ENCODE data around the gene PRL.

Gene PRL

DNA sequence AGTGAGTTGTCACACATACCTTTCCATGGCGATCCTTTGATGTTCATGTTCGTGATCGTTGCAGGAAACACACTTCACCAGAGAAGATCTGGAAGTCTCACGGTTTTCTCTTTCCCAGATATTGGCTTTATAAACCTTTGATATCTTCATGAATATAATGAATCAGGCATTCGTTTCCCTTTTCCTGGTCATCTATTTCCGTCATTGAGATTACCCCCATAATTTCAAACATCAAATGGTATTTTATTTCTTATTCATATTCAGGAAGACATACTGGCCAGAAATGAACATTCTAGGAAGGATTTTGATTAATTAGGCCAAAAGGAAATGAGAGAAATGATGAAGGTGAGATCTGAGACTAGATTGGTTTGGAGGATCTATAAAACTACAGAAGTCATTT lies at the start of gene PRL:
TSS of gene PRL (minus strand) at position 101 of the 400 bp plus-strand sequence. CDS start at position 47, 54 bp downstream.
- no peaks in the 10 kb centered on the region for H3K36me3 ChIP-seq (ENCODE audit: control insufficient read depth in 2 of 2, insufficient read depth in 2 of 2, low read length in 2 of 2)
- H3K27me3 ChIP-seq (ENCODE audit: control insufficient read depth in 1 of 2, insufficient read depth in 2 of 2, low read length in 2 of 2): no peaks in the 10 kb centered on the region
- H3K4me3 ChIP-seq (ENCODE audit: low read length in 2 of 2): no peak within 1 kb of the TSS
- H3K9me3 ChIP-seq (ENCODE audit: control insufficient read depth in 2 of 2, low read length in 2 of 2): no peaks in the 10 kb centered on the region
- H3K9ac ChIP-seq (ENCODE audit: low read length in 2 of 2): no peak within 1 kb of the TSS
- H3K27ac ChIP-seq (ENCODE audit: low read length): no peak within 1 kb of the TSS
- H3K4me1 ChIP-seq (ENCODE audit: control insufficient read depth, insufficient read depth, low read length): no peaks in the 10 kb centered on the region

DNA sequence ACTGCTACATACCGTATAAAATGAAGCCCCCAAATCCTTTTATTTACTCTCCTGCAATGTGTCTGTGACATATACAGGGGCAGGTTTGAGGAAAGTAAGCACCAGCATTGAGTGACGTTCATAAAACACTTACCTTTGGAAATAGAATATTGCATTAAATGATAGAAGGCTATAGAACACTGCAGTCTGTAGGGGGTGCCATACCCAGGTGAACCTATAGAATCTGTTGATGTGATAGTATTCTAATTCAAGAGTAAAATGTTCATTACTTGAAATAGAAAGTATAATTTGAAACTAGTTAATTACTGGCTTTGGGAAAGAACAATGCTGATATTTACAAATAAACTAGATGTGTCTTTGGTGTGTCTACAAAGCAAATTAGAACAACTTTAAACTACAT lies 47.0 kb upstream of the PRL start:
- H3K27me3 ChIP-seq (ENCODE audit: control insufficient read depth in 1 of 2, insufficient read depth in 2 of 2, low read length in 2 of 2): no peaks in the 10 kb centered on the region
- H3K4me1 ChIP-seq (ENCODE audit: control insufficient read depth, insufficient read depth, low read length): no peaks in the 10 kb centered on the region
- no peaks in the 10 kb centered on the region for H3K9me3 ChIP-seq (ENCODE audit: control insufficient read depth in 2 of 2, low read length in 2 of 2)
- no peaks in the 10 kb centered on the region for H3K36me3 ChIP-seq (ENCODE audit: control insufficient read depth in 2 of 2, insufficient read depth in 2 of 2, low read length in 2 of 2)
- H3K27ac ChIP-seq (ENCODE audit: low read length): no peak overlapping the region
- H3K9ac ChIP-seq (ENCODE audit: low read length in 2 of 2): no peak overlapping the region
- H3K4me3 ChIP-seq (ENCODE audit: low read length in 2 of 2): no peak overlapping the region

DNA sequence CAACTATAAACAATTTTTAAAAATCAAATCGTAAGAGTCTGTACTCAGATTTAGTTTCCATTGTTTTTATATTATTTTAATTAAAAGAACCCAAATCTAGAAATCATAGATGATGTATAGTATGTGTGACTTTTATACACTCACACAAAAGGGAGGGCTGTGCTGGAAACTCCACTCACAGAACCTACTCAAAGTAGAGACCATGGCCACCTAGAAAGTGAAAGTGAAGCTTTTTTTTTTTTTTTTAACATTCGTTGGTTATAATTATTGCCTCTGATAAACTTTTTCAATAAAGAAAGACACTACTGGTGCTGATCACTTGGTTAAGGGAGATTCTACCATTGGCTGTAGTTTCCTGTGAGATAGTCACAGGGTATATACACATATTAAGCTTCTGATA lies 37.9 kb upstream of the PRL start:
- Histone ChIP-seq H3K4me1 (ENCODE audit: control insufficient read depth, insufficient read depth, low read length) (no peaks in the 10 kb centered on the region), H3K9ac (ENCODE audit: low read length in 2 of 2) (no peak overlapping the region), H3K36me3 (ENCODE audit: control insufficient read depth in 2 of 2, insufficient read depth in 2 of 2, low read length in 2 of 2) (no peaks in the 10 kb centered on the region), H3K27me3 (ENCODE audit: control insufficient read depth in 1 of 2, insufficient read depth in 2 of 2, low read length in 2 of 2) (no peaks in the 10 kb centered on the region), H3K4me3 (ENCODE audit: low read length in 2 of 2) (no peak overlapping the region), H3K27ac (ENCODE audit: low read length) (no peak overlapping the region), H3K9me3 (ENCODE audit: control insufficient read depth in 2 of 2, low read length in 2 of 2) (no peaks in the 10 kb centered on the region)

DNA sequence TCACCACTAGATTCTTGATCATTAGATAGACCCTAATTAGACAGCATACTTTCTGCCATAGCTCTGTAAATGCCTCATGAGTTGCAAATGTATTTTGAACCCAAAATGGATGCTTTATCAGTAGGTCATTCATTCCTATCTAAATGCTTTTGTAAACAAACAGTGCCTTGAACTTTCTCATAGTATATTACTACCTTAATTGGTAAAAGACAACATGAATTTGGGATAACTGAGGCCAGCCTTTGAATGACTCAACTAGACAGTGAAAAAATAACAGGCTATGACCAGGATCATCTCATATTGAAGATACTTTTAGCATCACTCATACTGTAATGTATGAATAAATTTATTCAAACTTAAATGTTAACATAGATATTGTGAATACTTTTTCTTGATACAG lies 37.0 kb upstream of the PRL start:
- H3K36me3 ChIP-seq (ENCODE audit: control insufficient read depth in 2 of 2, insufficient read depth in 2 of 2, low read length in 2 of 2): no peaks in the 10 kb centered on the region
- no peak overlapping the region for H3K9ac ChIP-seq (ENCODE audit: low read length in 2 of 2)
- H3K4me3 ChIP-seq (ENCODE audit: low read length in 2 of 2): no peak overlapping the region
- H3K4me1 ChIP-seq (ENCODE audit: control insufficient read depth, insufficient read depth, low read length): no peaks in the 10 kb centered on the region
- no peaks in the 10 kb centered on the region for H3K9me3 ChIP-seq (ENCODE audit: control insufficient read depth in 2 of 2, low read length in 2 of 2)
- no peaks in the 10 kb centered on the region for H3K27me3 ChIP-seq (ENCODE audit: control insufficient read depth in 1 of 2, insufficient read depth in 2 of 2, low read length in 2 of 2)
- no peak overlapping the region for H3K27ac ChIP-seq (ENCODE audit: low read length)

DNA sequence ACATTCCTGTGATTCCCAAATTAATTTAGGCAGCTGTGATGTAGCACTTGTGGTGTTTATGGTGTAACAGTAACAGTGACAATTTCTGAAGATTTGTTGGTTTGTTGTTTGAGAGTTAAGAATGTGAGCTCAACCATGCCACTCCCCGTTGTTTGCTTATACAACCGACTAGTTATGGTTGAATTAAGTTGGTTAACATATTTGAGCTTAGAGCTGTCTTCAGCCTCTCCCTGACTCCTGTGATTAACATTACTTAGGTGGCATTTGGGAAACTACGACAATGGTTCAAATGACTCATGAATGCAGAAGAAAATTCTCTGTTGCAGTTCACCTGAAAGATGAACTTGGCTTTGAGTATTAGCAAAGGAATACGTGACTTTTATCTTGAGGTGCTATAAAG lies 35.9 kb upstream of the PRL start:
- Histone ChIP-seq H3K4me3 (ENCODE audit: low read length in 2 of 2) (no peak overlapping the region), H3K36me3 (ENCODE audit: control insufficient read depth in 2 of 2, insufficient read depth in 2 of 2, low read length in 2 of 2) (no peaks in the 10 kb centered on the region), H3K27me3 (ENCODE audit: control insufficient read depth in 1 of 2, insufficient read depth in 2 of 2, low read length in 2 of 2) (no peaks in the 10 kb centered on the region), H3K4me1 (ENCODE audit: control insufficient read depth, insufficient read depth, low read length) (no peaks in the 10 kb centered on the region), H3K9ac (ENCODE audit: low read length in 2 of 2) (no peak overlapping the region), H3K27ac (ENCODE audit: low read length) (no peak overlapping the region), H3K9me3 (ENCODE audit: control insufficient read depth in 2 of 2, low read length in 2 of 2) (no peaks in the 10 kb centered on the region)

DNA sequence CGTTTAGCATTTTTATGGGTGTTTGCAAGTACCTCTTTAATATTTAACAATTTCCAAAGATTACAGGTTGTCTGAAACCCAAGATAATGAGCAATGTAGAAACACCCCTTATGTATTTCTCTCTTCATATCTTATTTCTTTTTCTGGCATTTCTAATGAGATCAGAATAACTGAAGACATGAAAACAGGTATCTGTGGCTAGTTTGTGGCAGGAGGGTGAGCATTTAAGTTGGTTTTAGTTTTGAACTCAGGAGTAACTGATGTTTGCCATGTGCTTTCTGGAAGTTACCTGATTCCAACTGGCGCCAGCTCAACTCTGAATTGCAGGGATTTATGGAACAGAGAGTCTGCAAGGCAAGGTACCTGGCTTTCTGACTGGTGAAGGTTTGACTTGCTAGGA lies 35.4 kb upstream of the PRL start:
- H3K27ac ChIP-seq (ENCODE audit: low read length): no peak overlapping the region
- no peaks in the 10 kb centered on the region for H3K4me1 ChIP-seq (ENCODE audit: control insufficient read depth, insufficient read depth, low read length)
- H3K9me3 ChIP-seq (ENCODE audit: control insufficient read depth in 2 of 2, low read length in 2 of 2): no peaks in the 10 kb centered on the region
- no peaks in the 10 kb centered on the region for H3K36me3 ChIP-seq (ENCODE audit: control insufficient read depth in 2 of 2, insufficient read depth in 2 of 2, low read length in 2 of 2)
- H3K27me3 ChIP-seq (ENCODE audit: control insufficient read depth in 1 of 2, insufficient read depth in 2 of 2, low read length in 2 of 2): no peaks in the 10 kb centered on the region
- H3K9ac ChIP-seq (ENCODE audit: low read length in 2 of 2): no peak overlapping the region
- H3K4me3 ChIP-seq (ENCODE audit: low read length in 2 of 2): no peak overlapping the region

DNA sequence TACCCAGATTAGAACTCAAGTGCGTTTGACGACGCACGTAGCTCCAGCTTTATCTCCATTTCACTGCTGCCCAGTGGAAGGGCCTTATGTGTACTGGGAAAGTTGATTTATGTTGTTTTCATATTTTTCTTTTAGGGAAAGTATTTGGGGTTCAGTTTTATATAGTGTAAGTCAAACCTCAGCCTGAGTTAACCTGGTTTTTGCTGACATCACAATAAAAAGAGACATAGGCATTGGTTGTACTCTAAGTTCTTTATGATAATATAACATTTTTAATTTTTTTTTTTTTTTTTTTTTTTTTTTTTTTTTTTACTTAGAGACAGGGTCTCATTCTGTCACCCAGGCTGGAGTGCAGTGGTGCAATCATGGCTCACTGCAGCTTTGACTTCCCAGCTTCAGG lies 34.1 kb upstream of the PRL start:
- Histone ChIP-seq H3K27me3 (ENCODE audit: control insufficient read depth in 1 of 2, insufficient read depth in 2 of 2, low read length in 2 of 2) (no peaks in the 10 kb centered on the region), H3K9ac (ENCODE audit: low read length in 2 of 2) (no peak overlapping the region), H3K9me3 (ENCODE audit: control insufficient read depth in 2 of 2, low read length in 2 of 2) (no peaks in the 10 kb centered on the region), H3K4me1 (ENCODE audit: control insufficient read depth, insufficient read depth, low read length) (no peaks in the 10 kb centered on the region), H3K4me3 (ENCODE audit: low read length in 2 of 2) (no peak overlapping the region), H3K36me3 (ENCODE audit: control insufficient read depth in 2 of 2, insufficient read depth in 2 of 2, low read length in 2 of 2) (no peaks in the 10 kb centered on the region), H3K27ac (ENCODE audit: low read length) (no peak overlapping the region)

DNA sequence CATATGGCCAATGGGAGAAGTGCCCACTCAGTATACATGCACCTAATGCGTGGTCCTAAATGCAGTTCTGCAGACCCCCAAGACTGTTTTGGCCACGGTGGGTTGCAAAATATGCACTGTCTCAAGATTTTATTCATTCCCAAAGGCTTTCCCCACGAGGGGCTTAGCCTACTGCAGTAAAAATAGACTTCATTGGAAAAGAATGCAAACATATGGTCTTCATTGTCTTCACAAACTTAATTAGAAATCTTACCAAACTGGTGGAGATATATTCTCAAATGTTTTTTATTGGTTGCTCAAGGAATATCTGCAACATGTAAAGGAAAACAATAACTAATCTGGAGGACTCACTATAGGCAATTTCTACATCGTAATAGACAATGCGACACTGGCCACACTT lies 31.6 kb upstream of the PRL start:
- Histone ChIP-seq H3K4me1 (ENCODE audit: control insufficient read depth, insufficient read depth, low read length) (no peaks in the 10 kb centered on the region), H3K27ac (ENCODE audit: low read length) (no peak overlapping the region), H3K9me3 (ENCODE audit: control insufficient read depth in 2 of 2, low read length in 2 of 2) (no peaks in the 10 kb centered on the region), H3K4me3 (ENCODE audit: low read length in 2 of 2) (no peak overlapping the region), H3K36me3 (ENCODE audit: control insufficient read depth in 2 of 2, insufficient read depth in 2 of 2, low read length in 2 of 2) (no peaks in the 10 kb centered on the region), H3K27me3 (ENCODE audit: control insufficient read depth in 1 of 2, insufficient read depth in 2 of 2, low read length in 2 of 2) (no peaks in the 10 kb centered on the region), H3K9ac (ENCODE audit: low read length in 2 of 2) (no peak overlapping the region)

DNA sequence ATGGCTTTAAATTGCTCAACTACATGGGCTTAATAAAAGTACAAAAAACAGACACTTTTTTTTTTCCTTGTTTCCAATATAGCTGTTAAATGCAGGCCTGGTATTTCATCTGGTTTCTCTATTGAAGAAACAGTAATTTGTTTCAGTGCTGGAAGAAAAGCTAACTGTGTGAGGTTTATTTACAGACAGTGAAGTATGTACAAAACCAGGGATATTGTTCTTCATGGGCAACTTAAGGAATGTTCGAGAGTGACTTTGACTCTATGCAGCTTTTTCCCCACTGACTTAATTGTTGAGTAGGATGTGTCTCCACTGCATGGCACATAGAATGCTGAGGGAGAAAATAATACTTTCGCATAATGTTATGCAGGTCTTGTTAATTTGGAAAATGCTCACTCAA lies 31.0 kb upstream of the PRL start:
- Histone ChIP-seq H3K9ac (ENCODE audit: low read length in 2 of 2) (no peak overlapping the region), H3K4me1 (ENCODE audit: control insufficient read depth, insufficient read depth, low read length) (no peaks in the 10 kb centered on the region), H3K27ac (ENCODE audit: low read length) (no peak overlapping the region), H3K4me3 (ENCODE audit: low read length in 2 of 2) (no peak overlapping the region), H3K9me3 (ENCODE audit: control insufficient read depth in 2 of 2, low read length in 2 of 2) (no peaks in the 10 kb centered on the region), H3K27me3 (ENCODE audit: control insufficient read depth in 1 of 2, insufficient read depth in 2 of 2, low read length in 2 of 2) (no peaks in the 10 kb centered on the region), H3K36me3 (ENCODE audit: control insufficient read depth in 2 of 2, insufficient read depth in 2 of 2, low read length in 2 of 2) (no peaks in the 10 kb centered on the region)

DNA sequence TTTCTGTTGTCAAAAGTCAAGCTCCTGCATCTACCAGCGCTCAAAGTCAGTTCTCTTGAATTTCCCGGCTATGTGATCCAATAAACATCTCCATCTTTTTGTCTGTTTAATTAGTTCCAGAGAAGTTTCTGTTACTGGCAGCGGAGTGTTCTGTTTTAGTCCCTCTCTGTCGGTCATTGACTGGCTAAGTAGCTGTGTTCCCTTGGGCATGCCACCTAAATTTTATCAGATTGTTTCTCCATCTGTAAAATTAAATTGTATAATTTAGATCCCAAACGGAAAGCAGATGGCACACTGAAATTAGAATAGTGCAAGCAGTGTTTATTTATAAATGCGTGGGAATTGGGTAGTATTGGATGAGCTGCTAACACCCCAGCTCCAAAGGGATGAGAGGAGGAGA lies 29.7 kb upstream of the PRL start:
- Histone ChIP-seq H3K4me3 (ENCODE audit: low read length in 2 of 2) (no peak overlapping the region), H3K27ac (ENCODE audit: low read length) (no peak overlapping the region), H3K27me3 (ENCODE audit: control insufficient read depth in 1 of 2, insufficient read depth in 2 of 2, low read length in 2 of 2) (no peaks in the 10 kb centered on the region), H3K36me3 (ENCODE audit: control insufficient read depth in 2 of 2, insufficient read depth in 2 of 2, low read length in 2 of 2) (no peaks in the 10 kb centered on the region), H3K9me3 (ENCODE audit: control insufficient read depth in 2 of 2, low read length in 2 of 2) (no peaks in the 10 kb centered on the region), H3K9ac (ENCODE audit: low read length in 2 of 2) (no peak overlapping the region), H3K4me1 (ENCODE audit: control insufficient read depth, insufficient read depth, low read length) (peaks cover 3% of the 10 kb centered on the region)

DNA sequence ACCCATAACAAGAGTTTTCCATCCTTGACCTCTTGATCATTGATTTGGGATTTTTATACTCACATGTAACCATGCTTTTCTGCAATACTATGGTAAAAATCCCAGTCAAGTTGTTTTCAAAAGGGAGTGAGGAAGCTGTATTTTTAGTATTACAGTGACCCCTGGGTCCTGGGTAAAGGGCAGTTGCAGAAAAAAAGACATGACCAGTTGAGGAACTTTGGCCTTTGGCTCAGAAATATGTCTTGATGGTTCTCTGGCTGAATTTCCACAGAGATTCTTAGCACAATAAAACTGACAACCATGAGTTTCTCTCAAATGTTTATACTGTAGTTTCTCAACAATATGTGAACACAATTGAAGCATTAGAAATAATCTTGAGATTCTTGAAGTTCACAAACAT lies 28.6 kb upstream of the PRL start:
- Histone ChIP-seq H3K27ac (ENCODE audit: low read length) (no peak overlapping the region), H3K9me3 (ENCODE audit: control insufficient read depth in 2 of 2, low read length in 2 of 2) (no peaks in the 10 kb centered on the region), H3K4me1 (ENCODE audit: control insufficient read depth, insufficient read depth, low read length) (peaks cover 3% of the 10 kb centered on the region), H3K36me3 (ENCODE audit: control insufficient read depth in 2 of 2, insufficient read depth in 2 of 2, low read length in 2 of 2) (no peaks in the 10 kb centered on the region), H3K4me3 (ENCODE audit: low read length in 2 of 2) (no peak overlapping the region), H3K9ac (ENCODE audit: low read length in 2 of 2) (no peak overlapping the region), H3K27me3 (ENCODE audit: control insufficient read depth in 1 of 2, insufficient read depth in 2 of 2, low read length in 2 of 2) (no peaks in the 10 kb centered on the region)

DNA sequence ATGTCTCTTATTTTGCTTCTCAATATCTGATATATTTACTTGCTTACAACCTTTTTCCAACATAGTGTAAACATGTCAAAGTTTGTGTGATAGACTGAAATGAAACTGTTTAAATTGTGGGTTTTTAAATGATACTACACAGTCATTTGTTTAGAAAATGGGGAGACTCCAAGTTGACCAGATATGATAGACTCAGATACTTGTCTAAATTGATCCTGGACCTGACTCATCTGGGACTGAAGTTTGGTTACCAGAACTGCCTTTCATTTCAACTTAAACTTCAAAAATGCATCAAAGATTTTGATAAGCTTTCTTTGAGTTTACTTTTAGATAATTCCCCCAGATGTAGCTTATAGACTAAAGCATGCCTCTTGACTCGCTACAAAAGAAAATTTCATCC lies 27.0 kb upstream of the PRL start:
- Histone ChIP-seq H3K4me3 (ENCODE audit: low read length in 2 of 2) (no peak overlapping the region), H3K9me3 (ENCODE audit: control insufficient read depth in 2 of 2, low read length in 2 of 2) (no peaks in the 10 kb centered on the region), H3K4me1 (ENCODE audit: control insufficient read depth, insufficient read depth, low read length) (peaks cover 3% of the 10 kb centered on the region), H3K9ac (ENCODE audit: low read length in 2 of 2) (no peak overlapping the region), H3K27me3 (ENCODE audit: control insufficient read depth in 1 of 2, insufficient read depth in 2 of 2, low read length in 2 of 2) (no peaks in the 10 kb centered on the region), H3K27ac (ENCODE audit: low read length) (no peak overlapping the region), H3K36me3 (ENCODE audit: control insufficient read depth in 2 of 2, insufficient read depth in 2 of 2, low read length in 2 of 2) (no peaks in the 10 kb centered on the region)

All from stomach smooth muscle (tissue), 2 donors.